Renal pelvis (tissue), 4 donors: ENCODE results near the gene SLC6A1. TPM values are rescaled to one million over a fixed set of nuclear protein-coding genes. Genes with fewer than 3 reads are reported as not detected.

Experiments
- DNase-seq: peaks from one replicate; pipeline ENCODE4 v3.0.0-alpha.2; 2013
- polyA plus RNA-seq, 3 donors: library from polyadenylated mRNA; unstranded; fragments of 120-200 nt; gene quantifications; one replicate each; pipeline ENCODE4 v1.2.1, GENCODE V29; 2013; ENCODE audit not compliant: insufficient read length in 3 of 3

Gene SLC6A1
- polyA plus RNA-seq, 3 donors: 1.2 TPM

- no peak for DNase-seq
Observed at GRCh38 chr3:11019116-11019819, 26.7 kb downstream of the SLC6A1 start.

- DNase-seq: no peak
Observed at GRCh38 chr3:11020764-11021163, 28.2 kb downstream of the SLC6A1 start.

GRCh38 chr3:11021611-11022011 lies 29.1 kb downstream of the SLC6A1 start:
- no peak for DNase-seq

DNA sequence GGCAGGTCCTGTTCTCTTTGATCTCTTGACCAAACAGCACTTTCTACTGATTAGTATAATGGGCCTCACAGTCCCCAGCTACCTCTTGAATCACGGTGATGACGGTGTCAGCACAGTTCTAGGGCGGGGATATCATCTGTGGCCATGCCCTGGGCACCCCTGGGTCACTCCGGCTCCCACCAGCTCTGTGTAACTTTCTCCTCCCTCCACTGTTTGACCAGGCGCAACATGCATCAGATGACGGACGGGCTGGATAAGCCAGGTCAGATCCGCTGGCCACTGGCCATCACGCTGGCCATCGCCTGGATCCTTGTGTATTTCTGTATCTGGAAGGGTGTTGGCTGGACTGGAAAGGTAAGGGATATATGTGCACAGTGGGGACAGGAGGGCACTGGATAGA lies 29.6 kb downstream of the SLC6A1 start:
- no peak for DNase-seq

DNA sequence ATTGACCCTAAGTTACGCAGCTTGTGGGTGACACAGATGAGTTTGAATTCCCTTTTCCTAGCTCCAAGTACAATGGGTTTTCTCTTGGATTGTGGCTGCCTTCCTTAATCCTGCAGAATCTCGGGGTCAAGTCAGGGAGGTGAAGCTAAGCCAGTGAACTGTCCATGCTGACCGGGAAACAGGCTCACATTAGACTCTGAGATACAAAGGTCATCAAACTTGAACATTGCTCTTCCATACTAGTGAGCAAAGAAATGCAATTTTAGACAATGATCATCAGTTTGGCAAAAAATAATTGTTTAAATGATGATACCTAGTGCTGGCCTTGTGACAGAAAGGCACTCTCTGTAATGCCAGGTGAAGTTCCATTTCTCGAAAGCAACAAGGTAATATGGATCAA lies 31.6 kb downstream of the SLC6A1 start:
- DNase-seq: no peak

DNA sequence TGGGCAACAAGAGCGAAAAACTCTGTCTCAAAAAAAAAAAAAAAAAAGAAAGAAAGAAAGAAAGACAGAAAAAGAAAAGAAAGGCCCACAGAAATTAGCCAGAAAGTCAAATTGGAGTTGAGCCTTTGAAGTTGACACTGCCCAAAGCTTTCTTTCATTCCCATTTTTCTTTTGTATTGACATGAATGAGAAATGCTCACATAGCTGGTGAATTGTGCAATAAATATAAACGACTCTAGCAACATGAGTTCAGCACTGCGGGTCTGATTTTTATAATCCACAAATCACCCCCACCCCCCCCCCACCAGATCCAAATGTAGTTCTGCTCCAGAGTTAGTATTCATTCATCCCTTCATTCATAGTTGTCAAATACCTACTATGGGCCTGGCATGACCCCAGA lies 37.4 kb downstream of the SLC6A1 start:
- no peak for DNase-seq

- DNase-seq: no peak
Observed at GRCh38 chr3:11033871-11034270, 41.3 kb downstream of the SLC6A1 start.

DNA sequence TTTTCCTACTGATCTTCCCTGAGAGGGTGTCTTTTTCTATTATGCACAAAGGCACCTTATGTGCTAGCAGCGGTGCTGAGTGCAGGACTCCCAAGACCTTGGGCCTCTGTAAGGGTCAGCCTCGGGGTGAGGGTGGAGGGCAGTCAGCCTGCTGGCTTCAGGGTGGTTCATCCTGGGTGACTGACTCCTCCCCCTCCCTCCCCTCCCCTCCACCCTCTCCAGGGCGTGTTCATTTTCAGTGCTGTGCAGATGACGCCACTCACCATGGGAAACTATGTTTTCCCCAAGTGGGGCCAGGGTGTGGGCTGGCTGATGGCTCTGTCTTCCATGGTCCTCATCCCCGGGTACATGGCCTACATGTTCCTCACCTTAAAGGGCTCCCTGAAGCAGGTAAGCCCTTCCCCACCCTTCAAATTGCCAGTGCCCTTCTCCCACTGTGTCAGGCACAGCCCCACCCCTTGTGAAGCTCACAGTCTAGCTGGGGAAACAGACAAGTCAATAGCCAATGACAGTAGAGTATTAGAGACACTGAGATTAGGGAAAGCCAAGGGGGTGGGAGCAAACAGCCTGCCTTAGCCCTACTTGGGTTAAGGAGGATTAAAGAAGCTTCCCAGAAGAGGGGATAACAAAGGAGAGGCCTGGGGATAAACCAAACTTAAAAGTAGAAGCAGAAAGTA lies 41.9 kb downstream of the SLC6A1 start:
- no peak for DNase-seq

GRCh38 chr3:11035757-11036505 lies 43.4 kb downstream of the SLC6A1 start:
- DNase-seq: no peak

GRCh38 chr3:11037241-11037873 lies 44.8 kb downstream of the SLC6A1 start:
- DNase-seq: no peak

DNA sequence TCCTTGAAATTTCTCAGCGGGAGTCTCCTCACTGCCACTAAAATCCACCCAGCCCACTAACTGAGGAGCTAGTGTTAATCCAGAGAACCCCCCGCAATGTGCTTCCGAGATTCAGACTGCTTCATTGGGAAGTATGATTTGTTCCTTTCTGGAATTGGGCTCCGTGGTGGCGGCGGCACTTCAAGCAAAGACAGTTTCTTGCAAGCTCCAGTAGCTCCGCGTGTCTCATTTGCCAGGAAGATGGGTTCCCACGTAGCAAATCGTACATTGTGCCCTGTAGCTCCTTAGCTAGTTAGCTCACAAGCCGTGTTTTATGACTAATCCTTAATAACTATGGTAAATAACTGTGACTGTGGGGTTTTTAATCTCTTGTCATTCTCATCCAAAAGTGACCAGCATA lies 45.4 kb downstream of the SLC6A1 start:
- DNase-seq: no peak

DNA sequence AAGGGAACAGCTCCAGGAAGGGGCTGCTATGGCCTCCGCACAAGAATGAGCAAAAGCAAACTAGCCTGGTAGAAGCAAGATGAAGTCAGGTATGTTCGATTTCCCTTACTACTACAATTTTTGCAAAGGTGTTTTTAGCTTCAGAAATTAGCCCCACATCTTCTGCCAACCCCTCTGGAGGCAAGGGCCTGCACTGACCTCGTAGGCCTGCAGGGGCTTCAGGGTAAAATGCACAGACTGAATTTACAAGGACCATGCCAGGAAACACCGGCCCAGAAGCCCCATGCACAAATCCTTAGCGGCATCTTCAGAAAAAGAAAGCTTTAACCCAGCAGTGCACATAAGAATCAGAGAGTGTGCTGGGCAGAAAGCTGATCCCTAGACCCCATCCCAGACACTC lies 53.0 kb downstream of the SLC6A1 start:
- DNase-seq: no peak

DNA sequence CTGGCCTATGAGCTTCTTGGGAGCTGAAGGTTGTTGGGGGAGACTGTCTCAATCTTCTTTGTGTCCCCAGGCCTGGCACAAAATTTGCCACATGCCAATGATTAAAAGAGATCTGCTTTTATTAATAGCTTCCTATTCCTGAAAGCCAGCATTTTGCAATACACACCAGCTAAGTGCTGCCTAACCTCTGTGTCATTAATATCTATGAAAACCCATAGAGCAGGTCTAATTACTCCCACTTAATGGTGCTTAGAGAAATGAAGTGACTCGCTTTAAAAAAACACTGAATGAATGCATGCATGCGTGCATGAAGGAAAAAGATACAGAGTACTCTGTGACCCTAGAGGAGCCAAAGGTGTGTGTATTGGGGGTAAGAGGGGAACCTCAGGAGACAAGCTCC lies 55.0 kb downstream of the SLC6A1 start:
- no peak for DNase-seq

GRCh38 chr3:11050666-11051323 lies 58.2 kb downstream of the SLC6A1 start:
- DNase-seq: no peak

DNA sequence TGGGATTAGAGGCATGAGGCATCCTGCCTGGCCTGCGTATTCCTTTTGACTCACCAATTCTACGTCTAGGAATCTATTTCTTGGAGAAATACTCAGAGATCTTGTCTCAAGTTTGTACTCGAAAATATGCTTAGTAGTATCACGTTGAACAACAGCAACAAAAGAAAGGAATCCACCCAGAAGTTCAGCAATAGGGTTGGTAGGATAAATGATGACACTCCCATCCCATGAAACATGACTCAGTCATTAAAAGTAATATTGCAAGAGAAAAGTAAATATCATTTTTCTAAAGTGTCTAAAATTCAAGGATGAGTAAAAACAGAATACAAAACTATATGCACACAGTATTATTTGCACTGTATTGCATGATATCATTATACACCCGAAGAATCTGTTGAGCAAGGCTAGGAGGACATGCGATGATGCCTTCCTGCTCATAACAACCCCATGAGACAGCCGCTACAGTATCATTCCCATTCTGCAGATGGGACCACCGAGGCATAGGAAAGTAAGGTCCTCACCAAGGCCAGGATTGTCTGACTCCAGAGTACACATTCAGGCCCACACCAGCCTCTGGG lies 61.5 kb downstream of the SLC6A1 start:
- DNase-seq: no peak

DNA sequence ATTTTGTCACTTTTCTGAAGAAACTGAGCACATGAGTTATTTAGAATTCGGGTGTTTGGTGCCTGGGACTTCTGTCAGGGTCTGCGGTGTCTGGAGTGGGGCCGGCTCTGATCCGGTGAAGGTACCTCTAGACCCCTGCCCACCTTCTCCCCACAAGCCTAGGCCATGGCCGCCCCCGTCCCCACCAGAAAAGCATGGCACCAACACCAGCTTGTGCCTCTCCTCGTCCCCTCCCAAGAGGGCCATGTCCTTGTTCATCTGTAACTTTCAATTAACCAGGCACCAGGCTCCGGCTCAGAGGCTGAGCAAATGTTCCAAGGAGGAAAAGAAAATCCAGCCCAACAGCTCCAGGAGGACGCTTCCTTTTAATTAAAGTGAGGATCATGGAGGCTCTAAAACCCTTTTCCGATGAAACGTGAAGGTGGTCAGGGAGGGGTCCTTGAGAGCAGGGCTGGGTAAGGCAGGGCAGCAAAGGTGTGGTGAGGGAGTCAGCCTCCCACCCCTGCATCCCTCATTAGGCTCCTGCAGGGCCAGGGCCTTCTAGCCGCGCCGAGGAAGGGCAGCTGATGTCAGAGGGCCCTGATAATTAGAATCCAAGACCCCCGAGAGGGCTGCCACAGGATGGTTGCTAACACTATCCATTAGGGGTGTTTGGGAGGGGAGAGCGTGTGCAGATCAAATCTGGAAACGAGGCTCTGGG lies 62.3 kb downstream of the SLC6A1 start:
- no peak for DNase-seq

GRCh38 chr3:11055496-11055895 lies 62.9 kb downstream of the SLC6A1 start:
- no peak for DNase-seq

- no peak for DNase-seq
Observed at GRCh38 chr3:11056531-11057050, 64.0 kb downstream of the SLC6A1 start.

DNA sequence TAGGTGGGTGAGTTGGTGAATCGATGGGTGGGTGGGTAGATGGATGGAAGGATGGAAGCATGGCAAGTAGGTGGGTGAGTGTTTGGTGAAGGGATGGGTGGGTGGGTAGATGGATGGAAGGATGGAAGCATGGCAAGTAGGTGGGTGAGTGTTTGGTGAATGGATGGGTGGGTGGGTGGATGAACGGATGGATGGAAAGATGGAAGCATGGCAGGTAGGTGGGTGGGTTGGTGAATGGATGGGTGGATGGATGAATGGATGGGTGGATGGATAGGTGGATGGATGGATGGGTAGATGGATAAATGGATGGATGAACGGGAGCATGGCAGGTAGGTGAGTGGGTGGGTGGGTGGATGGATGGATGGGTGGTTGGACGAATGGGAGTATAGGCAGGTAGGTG lies 65.1 kb downstream of the SLC6A1 start:
- DNase-seq: no peak

DNA sequence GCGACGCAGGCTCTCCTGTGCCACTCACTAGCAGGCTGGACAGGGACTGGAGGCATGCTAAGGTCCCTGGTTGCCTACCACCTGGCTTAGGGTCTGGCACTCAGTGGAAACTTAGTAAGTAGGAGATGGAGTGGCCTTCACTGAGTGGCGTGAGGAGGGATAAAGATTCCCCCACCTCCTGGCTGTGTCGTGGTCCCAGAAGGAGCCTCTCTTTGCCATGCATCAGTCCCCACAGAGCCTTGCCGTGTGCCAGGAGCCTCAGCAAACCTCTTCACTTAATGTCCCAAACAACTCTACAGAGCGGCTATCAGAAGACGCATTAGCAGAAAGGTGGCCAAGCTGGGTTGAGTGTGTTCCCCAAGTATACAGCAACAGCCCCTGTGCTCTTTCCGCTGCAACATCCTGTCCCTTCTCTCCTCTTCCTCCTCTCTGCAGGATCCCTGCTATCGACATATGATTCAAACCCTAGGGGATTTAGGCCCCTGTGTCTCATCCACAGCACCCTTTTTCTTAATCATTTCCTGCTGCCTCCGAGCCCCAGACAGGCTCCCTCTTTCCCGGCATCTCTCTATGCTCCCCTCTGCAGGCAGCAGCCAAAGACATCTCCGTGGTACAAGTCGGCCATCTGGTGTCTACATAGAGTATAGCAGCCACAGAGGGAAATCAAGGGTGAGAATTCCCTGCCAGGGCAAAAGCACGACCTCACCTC lies 66.7 kb downstream of the SLC6A1 start:
- DNase-seq: peak; percentile 35
